RWPE1 (cell line): ENCODE measurements around the gene DSCAML1.

ENCODE experiments used
- CTCF ChIA-PET: fragments of 350-600 bp; sonication (Branson Sonifier 250); formaldehyde crosslinking; extraction: SDS; loops from one replicate; lab custom pipeline; 2021; lab: Yijun Ruan, JAX
- POLR2A ChIA-PET: fragments of 400-600 bp; formaldehyde crosslinking; extraction: SDS; loops from one replicate; lab custom pipeline; 2020; ENCODE audit warnings: antibody characterized with exemption; ENCODE audit not compliant: low non-redundant PET; lab: Yijun Ruan, JAX
- DNase-seq: peaks from one replicate; pipeline ENCODE4 v3.0.0; 2012; ENCODE audit warnings: low spot score
- H3K27ac ChIP-seq: fragments of 450-650 bp; 2 replicates; pipeline ENCODE4 v1.5.1; 2017
- TF ChIP-seq, protein P1 (sequence below): fragments of 450-650 bp; conservative IDR thresholded peaks from 2 replicates; pipeline ENCODE4 v1.5.1; 2017; ENCODE audit warnings: low read depth, mild to moderate bottlenecking

Gene DSCAML1

GRCh38 chr11:117789241-117789640 is 7.8 kb downstream of the DSCAML1 start:
- TF ChIP-seq, protein P1, sequence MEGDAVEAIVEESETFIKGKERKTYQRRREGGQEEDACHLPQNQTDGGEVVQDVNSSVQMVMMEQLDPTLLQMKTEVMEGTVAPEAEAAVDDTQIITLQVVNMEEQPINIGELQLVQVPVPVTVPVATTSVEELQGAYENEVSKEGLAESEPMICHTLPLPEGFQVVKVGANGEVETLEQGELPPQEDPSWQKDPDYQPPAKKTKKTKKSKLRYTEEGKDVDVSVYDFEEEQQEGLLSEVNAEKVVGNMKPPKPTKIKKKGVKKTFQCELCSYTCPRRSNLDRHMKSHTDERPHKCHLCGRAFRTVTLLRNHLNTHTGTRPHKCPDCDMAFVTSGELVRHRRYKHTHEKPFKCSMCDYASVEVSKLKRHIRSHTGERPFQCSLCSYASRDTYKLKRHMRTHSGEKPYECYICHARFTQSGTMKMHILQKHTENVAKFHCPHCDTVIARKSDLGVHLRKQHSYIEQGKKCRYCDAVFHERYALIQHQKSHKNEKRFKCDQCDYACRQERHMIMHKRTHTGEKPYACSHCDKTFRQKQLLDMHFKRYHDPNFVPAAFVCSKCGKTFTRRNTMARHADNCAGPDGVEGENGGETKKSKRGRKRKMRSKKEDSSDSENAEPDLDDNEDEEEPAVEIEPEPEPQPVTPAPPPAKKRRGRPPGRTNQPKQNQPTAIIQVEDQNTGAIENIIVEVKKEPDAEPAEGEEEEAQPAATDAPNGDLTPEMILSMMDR = no peak
- no peak for DNase-seq
- ChIA-PET CTCF (no interaction called here), POLR2A (no interaction called here)
- H3K27ac ChIP-seq = no peak overlapping the region

DNA sequence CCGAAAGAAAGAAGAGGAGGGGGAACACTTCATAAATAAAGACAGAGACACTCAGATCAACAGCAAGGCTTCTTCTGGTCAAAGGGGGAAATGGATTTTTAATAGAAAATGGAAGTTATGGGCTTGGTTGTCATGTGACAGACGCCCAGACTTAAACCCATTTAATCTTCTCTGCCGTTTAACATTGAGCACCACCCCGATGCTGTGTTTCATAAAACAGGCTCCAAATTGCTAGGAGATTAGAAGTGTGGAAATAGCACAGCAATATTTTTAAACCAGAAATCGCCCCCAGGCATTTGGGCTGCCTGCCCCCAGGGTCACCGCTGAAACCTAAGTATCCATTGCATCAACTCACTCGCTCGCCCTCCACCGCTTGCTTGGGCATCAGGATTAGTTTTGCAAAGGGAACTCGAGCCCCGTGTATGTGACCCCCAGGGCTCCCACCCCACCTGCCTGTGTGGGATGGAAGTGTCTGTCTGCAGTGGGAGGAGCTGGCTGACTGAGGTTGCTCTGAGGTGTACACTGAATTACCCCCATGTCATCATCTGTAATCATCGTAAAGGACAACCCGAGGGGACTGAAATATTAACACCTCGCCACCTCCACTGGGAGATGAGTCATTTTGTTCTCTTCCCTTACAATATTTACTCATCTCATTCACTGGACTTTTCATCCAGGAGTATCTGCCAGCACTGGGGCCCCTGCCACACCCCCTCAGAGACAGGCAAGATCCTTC is 10.7 kb downstream of the DSCAML1 start:
- TF ChIP-seq, protein P1 = no peak
- POLR2A ChIA-PET = no interaction called here
- no peak overlapping the region for H3K27ac ChIP-seq
- DNase-seq = peak; percentile 25
- CTCF ChIA-PET = interaction anchor here (0.7 kb wide), 1 partner anchor 39 kb away, joined by 3 read pairs; the partner anchor contains the start of gene FXYD2

GRCh38 chr11:117782101-117782500 is 14.9 kb downstream of the DSCAML1 start:
- no peak for DNase-seq
- TF ChIP-seq, protein P1 = no peak
- ChIA-PET CTCF (interaction anchor here (1.0 kb wide), 1 partner anchor 27 kb away, joined by 3 read pairs; no protein-coding TSS in a partner anchor), POLR2A (no interaction called here)
- no peak overlapping the region for H3K27ac ChIP-seq

DNA sequence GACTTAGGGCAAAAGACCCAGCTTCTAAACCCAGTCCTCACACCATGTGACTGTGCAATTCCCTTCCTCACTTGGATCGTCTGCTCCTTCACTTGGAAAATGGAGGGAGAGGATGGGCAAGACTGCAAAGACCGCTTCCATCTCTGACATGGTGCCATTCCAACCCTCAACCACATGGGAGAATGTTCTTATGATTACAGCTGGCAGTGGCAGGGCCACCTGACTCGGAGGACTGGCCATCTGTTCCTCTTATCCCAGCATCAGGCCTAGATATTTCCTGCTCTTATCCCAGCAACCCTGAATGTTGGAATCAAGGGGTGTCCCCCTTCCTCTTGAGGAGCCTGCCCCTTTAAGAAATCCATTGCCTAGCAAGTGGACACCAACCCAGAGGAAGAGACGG is 15.4 kb downstream of the DSCAML1 start:
- TF ChIP-seq, protein P1 = no peak
- ChIA-PET CTCF (interaction anchor here (1.0 kb wide), 1 partner anchor 27 kb away, joined by 3 read pairs; no protein-coding TSS in a partner anchor), POLR2A (no interaction called here)
- no peak overlapping the region for H3K27ac ChIP-seq
- no peak for DNase-seq

- DNase-seq = no peak
- TF ChIP-seq, protein P1 = no peak
- H3K27ac ChIP-seq = no peak overlapping the region
- ChIA-PET CTCF (no interaction called here), POLR2A (no interaction called here)
These were observed 16.6 kb downstream of the DSCAML1 start for GRCh38 chr11:117780456-117780855.

- H3K27ac ChIP-seq = no peak overlapping the region
- CTCF ChIA-PET = no interaction called here
- no peak for DNase-seq
- POLR2A ChIA-PET = no interaction called here
- TF ChIP-seq, protein P1 = no peak
These were observed 22.5 kb downstream of the DSCAML1 start for GRCh38 chr11:117774553-117774952.
